NCI-H1694 treated with DMSO at 0.1 percent for 48 hours (cell line): ENCODE results near the gene MRTFB.

Experiments
- DNase-seq: peaks from one replicate; lab custom pipeline; 2025; lab: John Stamatoyannopoulos, UW

The MRTFB gene

GRCh38 chr16:14285513-14286367, 214.6 kb downstream of the MRTFB start:
- DNase-seq: peak; percentile 89

GRCh38 chr16:14286368-14287230, 215.5 kb downstream of the MRTFB start:
- peak; percentile 30 for DNase-seq

GRCh38 chr16:14289692-14290340, 218.7 kb downstream of the MRTFB start:
- DNase-seq: no peak

- no peak for DNase-seq
Measured at GRCh38 chr16:14291286-14291685, 220.2 kb downstream of the MRTFB start.

- no peak for DNase-seq
Measured at GRCh38 chr16:14292051-14292825, 221.1 kb downstream of the MRTFB start.

- DNase-seq: no peak
Measured at GRCh38 chr16:14296663-14297062, 225.5 kb downstream of the MRTFB start.

GRCh38 chr16:14298374-14299122, 227.4 kb downstream of the MRTFB start:
- no peak for DNase-seq

- DNase-seq: peak; percentile 52
Measured at GRCh38 chr16:14300705-14301168, 229.6 kb downstream of the MRTFB start.

GRCh38 chr16:14301169-14302030, 230.3 kb downstream of the MRTFB start:
- no peak for DNase-seq

GRCh38 chr16:14302031-14302398, 230.9 kb downstream of the MRTFB start:
- peak; percentile 27 for DNase-seq

GRCh38 chr16:14302399-14303181, 231.5 kb downstream of the MRTFB start:
- no peak for DNase-seq

- no peak for DNase-seq
Measured at GRCh38 chr16:14303182-14303618, 232.1 kb downstream of the MRTFB start.

GRCh38 chr16:14303639-14304394, 232.7 kb downstream of the MRTFB start:
- DNase-seq: no peak

GRCh38 chr16:14304891-14305460, 233.9 kb downstream of the MRTFB start:
- DNase-seq: no peak

- no peak for DNase-seq
Measured at GRCh38 chr16:14306485-14307058, 235.5 kb downstream of the MRTFB start.

- no peak for DNase-seq
Measured at GRCh38 chr16:14307059-14307526, 236.0 kb downstream of the MRTFB start.
